Central memory CD8-positive, alpha-beta T cell (primary cell): ENCODE results near the gene HIRA.

Experiments
- ATAC-seq: fragments of 150-1000 bp; cut with Tn5 transposase; replicated peaks from 2 replicates; pipeline ENCODE4 v1.10.0; 2022; ENCODE audit warnings: mild to moderate bottlenecking, moderate FRiP score, moderate number of reproducible peaks; ENCODE audit not compliant: poor library complexity, severe bottlenecking; ENCODE audit errors: extremely low read depth
- DNase-seq, 2 donors: peaks; one replicate each; pipeline ENCODE4 v3.0.0; 2021; ENCODE audit warnings: low spot score in 2 of 2
- H3K27ac Mint-ChIP-seq: one replicate; pipeline ENCODE4 v1.8.0; 2022; ENCODE audit warnings: low read depth, mild to moderate bottlenecking, moderate library complexity, mixed read lengths
- H3K27me3 Mint-ChIP-seq: one replicate; pipeline ENCODE4 v1.8.0; 2022; ENCODE audit warnings: mixed read lengths
- H3K36me3 Mint-ChIP-seq: one replicate; pipeline ENCODE4 v1.8.0; 2022; ENCODE audit warnings: mild to moderate bottlenecking, moderate library complexity, mixed read lengths; ENCODE audit not compliant: insufficient read depth
- H3K4me1 Mint-ChIP-seq: one replicate; pipeline ENCODE4 v1.8.0; 2022; ENCODE audit warnings: mixed read lengths
- H3K4me3 Mint-ChIP-seq: one replicate; pipeline ENCODE4 v1.8.0; 2022; ENCODE audit warnings: mild to moderate bottlenecking, moderate library complexity, mixed read lengths
- H3K9me3 Mint-ChIP-seq: one replicate; pipeline ENCODE4 v1.8.0; 2022; ENCODE audit warnings: mixed read lengths

The HIRA gene

DNA sequence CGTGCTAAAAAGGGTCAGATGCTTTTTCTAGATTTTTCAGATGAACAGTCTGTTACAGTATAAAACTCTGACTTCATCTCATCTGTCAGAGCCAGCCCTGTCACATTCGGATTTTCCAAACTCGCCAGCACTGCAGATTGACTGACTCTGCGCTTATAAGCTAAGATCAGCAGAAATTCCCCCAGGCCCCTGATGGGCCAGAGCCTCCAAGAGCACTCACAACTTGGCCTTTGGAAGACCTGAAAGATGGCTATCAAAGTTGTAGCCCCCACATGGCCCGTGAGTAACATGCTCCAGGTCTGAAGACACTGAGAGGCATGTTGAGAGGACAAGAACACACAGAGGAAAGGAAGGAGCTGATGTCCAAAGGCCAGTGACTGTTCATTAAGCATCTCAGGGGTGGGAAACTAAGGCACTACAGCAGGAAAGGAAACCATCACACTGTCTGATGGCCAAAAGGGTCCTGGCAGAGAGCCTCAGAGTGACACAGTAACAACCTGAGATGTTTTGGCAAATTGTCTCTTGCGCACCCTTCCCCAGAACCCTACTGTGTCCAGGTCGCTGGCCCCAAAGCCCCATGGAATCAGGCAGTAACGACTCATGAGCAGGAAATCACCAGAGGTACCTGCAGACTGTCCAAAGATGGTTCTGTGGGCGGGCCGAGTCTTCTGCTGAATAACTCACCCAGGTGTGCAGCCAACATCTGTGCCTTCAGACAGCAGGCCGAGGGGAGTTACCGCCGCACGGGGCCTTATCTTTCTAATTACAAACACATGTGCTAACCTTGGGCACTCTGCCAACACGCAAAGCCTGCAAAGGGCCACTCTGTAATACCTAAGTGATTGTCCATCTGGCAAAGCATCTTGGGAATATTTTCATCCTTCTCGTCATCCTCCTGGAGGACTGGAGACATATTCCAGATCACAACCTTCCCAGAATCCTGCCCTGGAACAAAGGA, 23.6 kb downstream of the HIRA start:
- H3K4me3 Mint-ChIP-seq = no peak overlapping the region
- H3K36me3 Mint-ChIP-seq = peaks cover 55% of the 10 kb centered on the region
- peaks cover 33% of the 10 kb centered on the region for H3K4me1 Mint-ChIP-seq
- ATAC-seq = no peak
- H3K27ac Mint-ChIP-seq = no peak overlapping the region
- no peaks in the 10 kb centered on the region for H3K9me3 Mint-ChIP-seq
- no peak for DNase-seq
- no peaks in the 10 kb centered on the region for H3K27me3 Mint-ChIP-seq

DNA sequence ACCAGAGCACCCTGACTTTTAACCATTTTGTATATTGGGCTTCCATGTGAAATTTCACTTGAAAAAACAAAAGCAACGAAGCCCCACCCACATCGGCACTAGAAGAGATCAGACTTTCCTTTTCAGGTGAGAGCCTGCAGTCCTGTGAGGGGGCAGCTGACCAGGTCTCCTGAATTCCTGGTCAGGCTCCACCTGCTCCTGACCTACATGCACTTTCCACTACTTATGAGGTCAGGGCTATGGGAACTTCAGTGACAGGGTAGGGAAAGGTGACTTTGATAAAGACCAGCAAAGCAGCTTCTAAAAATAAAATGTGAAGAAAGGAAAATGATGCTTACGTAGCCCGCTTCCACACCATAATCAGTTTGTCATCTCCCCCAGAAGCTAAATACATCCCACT, 24.7 kb downstream of the HIRA start:
- peaks cover 58% of the 10 kb centered on the region for H3K36me3 Mint-ChIP-seq
- H3K9me3 Mint-ChIP-seq = no peaks in the 10 kb centered on the region
- no peaks in the 10 kb centered on the region for H3K27me3 Mint-ChIP-seq
- H3K4me1 Mint-ChIP-seq = peaks cover 22% of the 10 kb centered on the region
- no peak overlapping the region for H3K27ac Mint-ChIP-seq
- no peak overlapping the region for H3K4me3 Mint-ChIP-seq
- no peak for ATAC-seq
- no peak for DNase-seq

DNA sequence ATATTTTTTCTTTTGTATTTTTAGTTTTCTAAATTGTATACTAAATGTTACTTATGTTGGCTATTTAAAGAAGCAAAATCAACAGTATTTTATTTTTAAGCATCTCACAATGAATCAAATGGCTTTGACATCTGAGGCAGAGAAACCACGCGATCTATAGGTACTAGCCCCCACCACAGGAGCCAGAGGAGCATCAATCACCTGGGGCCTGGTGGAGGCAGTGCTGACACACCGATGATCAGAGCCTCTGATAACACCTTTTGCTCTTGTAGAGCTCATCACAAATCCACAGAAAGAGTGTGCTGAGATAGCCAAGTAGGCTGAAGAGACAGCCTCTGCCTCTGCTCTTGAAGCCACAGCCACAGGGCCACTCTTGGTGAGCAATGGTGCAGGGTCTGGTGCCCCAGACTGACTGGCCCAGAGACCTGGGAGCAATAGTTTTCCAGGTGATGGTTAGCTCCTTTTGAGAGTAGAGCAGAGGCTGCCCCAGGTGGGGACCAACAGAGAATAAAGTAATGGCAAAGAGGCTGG, 25.2 kb downstream of the HIRA start:
- H3K9me3 Mint-ChIP-seq = no peaks in the 10 kb centered on the region
- H3K27ac Mint-ChIP-seq = no peak overlapping the region
- no peak for DNase-seq
- H3K4me1 Mint-ChIP-seq = peaks cover 17% of the 10 kb centered on the region
- peak; percentile 32 for ATAC-seq
- H3K27me3 Mint-ChIP-seq = no peaks in the 10 kb centered on the region
- H3K36me3 Mint-ChIP-seq = peaks cover 59% of the 10 kb centered on the region
- H3K4me3 Mint-ChIP-seq = no peak overlapping the region

- ATAC-seq = no peak
- no peak for DNase-seq
- peaks cover 12% of the 10 kb centered on the region for H3K4me1 Mint-ChIP-seq
- H3K9me3 Mint-ChIP-seq = no peaks in the 10 kb centered on the region
- H3K4me3 Mint-ChIP-seq = no peak overlapping the region
- no peak overlapping the region for H3K27ac Mint-ChIP-seq
- no peaks in the 10 kb centered on the region for H3K27me3 Mint-ChIP-seq
- H3K36me3 Mint-ChIP-seq = peaks cover 60% of the 10 kb centered on the region
These were observed 25.9 kb downstream of the HIRA start for GRCh38 chr22:19405652-19406051.

DNA sequence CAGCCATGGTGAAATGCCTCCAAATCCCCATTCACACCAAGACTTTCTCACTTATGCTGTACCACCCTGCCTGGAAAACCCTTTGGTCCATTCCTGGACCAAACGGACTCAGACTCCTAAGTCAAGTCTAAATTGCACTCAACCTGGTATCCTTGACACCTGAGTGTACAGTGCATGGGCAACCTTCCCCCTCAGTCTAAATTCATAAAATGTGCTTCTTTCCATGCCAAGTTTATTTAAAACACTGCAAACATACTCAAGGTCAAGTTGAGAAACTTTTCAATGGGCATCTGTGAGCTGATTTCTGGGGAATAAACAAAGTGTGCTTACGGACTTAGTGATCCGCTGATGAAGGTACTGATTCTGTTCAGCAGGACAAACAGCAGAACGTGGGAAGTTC, 26.4 kb downstream of the HIRA start:
- Mint-ChIP-seq H3K36me3 (peaks cover 59% of the 10 kb centered on the region), H3K27ac (peak overlapping the region; percentile 36), H3K4me3 (no peak overlapping the region), H3K27me3 (no peaks in the 10 kb centered on the region), H3K4me1 (peaks cover 9% of the 10 kb centered on the region), H3K9me3 (no peaks in the 10 kb centered on the region)
- ATAC-seq (no peak), DNase-seq (no peak)

GRCh38 chr22:19404676-19405075, 26.9 kb downstream of the HIRA start:
- no peak for ATAC-seq
- no peak overlapping the region for H3K4me3 Mint-ChIP-seq
- H3K9me3 Mint-ChIP-seq = no peaks in the 10 kb centered on the region
- peak overlapping the region; percentile 36 for H3K27ac Mint-ChIP-seq
- H3K36me3 Mint-ChIP-seq = peaks cover 54% of the 10 kb centered on the region
- H3K27me3 Mint-ChIP-seq = no peaks in the 10 kb centered on the region
- no peak for DNase-seq
- H3K4me1 Mint-ChIP-seq = peaks cover 6% of the 10 kb centered on the region

DNA sequence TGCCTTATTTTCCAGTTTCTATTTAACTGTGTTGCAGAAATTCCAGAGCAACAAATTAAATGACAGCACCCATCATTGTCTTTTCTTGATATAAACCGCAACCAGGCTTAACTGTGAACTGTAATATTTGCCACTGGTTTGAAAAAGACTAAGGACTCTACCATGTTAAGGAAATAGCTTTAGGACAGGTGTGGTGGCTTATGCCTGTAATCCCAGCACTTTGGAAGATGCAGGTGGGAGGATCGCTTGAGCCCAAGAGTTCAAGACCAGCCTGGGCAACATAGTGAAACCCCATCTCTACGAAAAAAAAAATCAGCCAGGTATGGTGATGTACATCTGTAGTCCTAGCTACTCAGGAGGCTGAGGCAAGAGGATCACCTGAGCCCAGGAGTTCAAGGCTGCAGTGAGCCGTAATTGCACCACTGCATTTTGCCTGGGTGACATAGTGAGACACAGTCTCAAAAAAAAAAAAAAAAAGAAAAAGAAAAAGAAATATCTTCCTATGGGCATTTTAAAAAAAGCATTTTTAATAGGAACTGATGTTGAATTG, 28.8 kb downstream of the HIRA start:
- Mint-ChIP-seq H3K9me3 (no peaks in the 10 kb centered on the region), H3K4me3 (no peak overlapping the region), H3K27ac (peak overlapping the region; percentile 27), H3K36me3 (peaks cover 41% of the 10 kb centered on the region), H3K27me3 (no peaks in the 10 kb centered on the region), H3K4me1 (peaks cover 14% of the 10 kb centered on the region)
- ATAC-seq (no peak), DNase-seq (no peak)

DNA sequence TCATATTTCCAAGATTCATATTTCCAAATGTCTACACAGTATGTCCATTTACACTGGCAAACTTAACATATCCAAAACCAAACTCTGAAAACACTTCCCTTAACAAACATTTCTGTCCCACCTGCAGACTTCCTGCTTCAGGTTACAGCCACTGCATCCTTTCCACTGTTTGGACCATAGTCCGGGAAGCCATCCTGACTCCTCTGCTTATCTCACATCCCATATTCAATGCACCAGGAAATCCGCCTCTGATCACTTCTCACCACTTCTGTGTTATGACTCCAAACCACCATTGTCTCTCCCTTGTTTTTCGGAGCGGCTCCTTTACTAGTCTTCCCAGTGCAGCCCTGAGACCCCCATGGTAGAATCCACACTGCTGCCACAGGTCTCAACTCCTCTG, 30.1 kb downstream of the HIRA start:
- H3K27me3 Mint-ChIP-seq = no peaks in the 10 kb centered on the region
- DNase-seq (no peak), ATAC-seq (no peak)
- H3K36me3 Mint-ChIP-seq = peaks cover 32% of the 10 kb centered on the region
- H3K27ac Mint-ChIP-seq = no peak overlapping the region
- no peak overlapping the region for H3K4me3 Mint-ChIP-seq
- H3K9me3 Mint-ChIP-seq = no peaks in the 10 kb centered on the region
- H3K4me1 Mint-ChIP-seq = peaks cover 14% of the 10 kb centered on the region

DNA sequence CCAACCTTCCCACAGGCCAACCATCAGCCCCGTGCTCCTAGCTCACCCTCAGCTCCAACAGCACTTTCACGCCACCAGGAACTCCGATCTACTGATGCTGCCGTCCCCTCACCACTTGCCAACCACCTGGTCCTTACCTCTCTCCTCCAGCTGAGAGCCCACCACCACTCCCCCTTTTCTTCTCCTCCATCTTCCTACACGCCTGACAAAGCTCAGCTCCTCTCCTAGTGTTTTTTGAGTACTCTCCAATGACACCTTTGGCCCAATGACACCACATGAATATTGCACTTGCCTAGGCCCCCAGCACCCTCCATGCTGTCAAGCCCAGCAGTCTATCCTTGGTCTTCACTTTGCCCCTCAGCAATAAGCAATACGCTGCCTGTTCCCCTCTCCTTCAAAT, 30.7 kb downstream of the HIRA start:
- DNase-seq (no peak), ATAC-seq (no peak)
- Mint-ChIP-seq H3K27me3 (no peaks in the 10 kb centered on the region), H3K4me1 (peaks cover 12% of the 10 kb centered on the region), H3K27ac (peak overlapping the region; percentile 50), H3K4me3 (no peak overlapping the region), H3K9me3 (no peaks in the 10 kb centered on the region), H3K36me3 (peaks cover 28% of the 10 kb centered on the region)

DNA sequence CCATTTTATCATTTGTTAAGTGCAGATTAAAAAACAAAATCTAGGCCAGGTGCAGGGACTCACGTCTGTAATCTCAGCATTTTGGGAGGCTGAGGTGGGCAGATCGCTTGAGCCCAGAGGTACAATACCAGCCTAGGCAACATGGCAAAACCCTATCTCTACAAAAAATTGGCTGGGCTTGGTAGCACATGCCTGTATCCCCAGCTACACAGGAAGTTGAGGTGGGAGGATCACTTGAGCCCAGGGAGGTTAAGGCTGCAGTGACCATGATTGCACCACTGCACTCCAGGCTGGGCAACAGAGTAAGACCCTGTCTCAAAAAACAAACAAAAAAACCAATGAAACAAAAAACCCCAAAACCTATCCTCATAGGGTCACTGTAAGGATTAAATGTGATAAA, 32.9 kb downstream of the HIRA start:
- Mint-ChIP-seq H3K4me3 (no peak overlapping the region), H3K9me3 (no peaks in the 10 kb centered on the region), H3K27ac (no peak overlapping the region), H3K27me3 (no peaks in the 10 kb centered on the region), H3K36me3 (peaks cover 23% of the 10 kb centered on the region), H3K4me1 (peaks cover 8% of the 10 kb centered on the region)
- ATAC-seq (no peak), DNase-seq (no peak)

- Mint-ChIP-seq H3K4me3 (no peak overlapping the region), H3K36me3 (peaks cover 23% of the 10 kb centered on the region), H3K27ac (no peak overlapping the region), H3K9me3 (no peaks in the 10 kb centered on the region), H3K27me3 (no peaks in the 10 kb centered on the region), H3K4me1 (peaks cover 8% of the 10 kb centered on the region)
- ATAC-seq (no peak), DNase-seq (no peak)
These were observed 33.3 kb downstream of the HIRA start for GRCh38 chr22:19398206-19398605.

GRCh38 chr22:19397734-19398104, 33.8 kb downstream of the HIRA start:
- no peak for DNase-seq
- Mint-ChIP-seq H3K27ac (no peak overlapping the region), H3K4me3 (no peak overlapping the region), H3K27me3 (no peaks in the 10 kb centered on the region), H3K9me3 (no peaks in the 10 kb centered on the region), H3K4me1 (peaks cover 8% of the 10 kb centered on the region), H3K36me3 (peaks cover 26% of the 10 kb centered on the region)
- no peak for ATAC-seq
